Ovary (tissue), 9 donors: ENCODE data around the gene CGB7. TPM values are rescaled to one million over a fixed set of nuclear protein-coding genes. Genes with fewer than 3 reads are reported as not detected.
"Not testable (repeated sequence)": the region's sequence is repeated elsewhere in the genome, so short reads cannot be mapped to it uniquely, and the experiment has no call there.

Experiments
- DNase-seq, 5 donors: peaks; one replicate each; pipeline ENCODE4 v3.0.0-alpha.2; 2019 to 2020
- H3K27ac ChIP-seq, 2 donors: fragments of 200-600 bp; one replicate each; pipeline versions ENCODE4 v1.5.1 to v1.8.0; 2019 to 2022
- H3K27me3 ChIP-seq: fragments of 200-600 bp; one replicate; pipeline ENCODE4 v1.8.0; 2022
- H3K36me3 ChIP-seq: fragments of 200-600 bp; sonication (generic); one replicate; pipeline ENCODE4 v1.5.1; 2019
- H3K4me1 ChIP-seq: one replicate; pipeline ENCODE4 v1.8.1; 2013; ENCODE audit warnings: mild to moderate bottlenecking, moderate library complexity; ENCODE audit not compliant: insufficient read depth
- H3K4me3 ChIP-seq: fragments of 200-600 bp; sonication (generic); one replicate; pipeline ENCODE4 v1.5.1; 2017
- H3K9me3 ChIP-seq, 2 donors: fragments of 200-600 bp in 1 of 2; sonication (generic) in 1 of 2; one replicate each; pipeline versions ENCODE4 v1.5.1 to v1.8.1; 2013 to 2019; ENCODE audit warnings: mild to moderate bottlenecking in 1 of 2, moderate library complexity in 1 of 2
- EP300 ChIP-seq: sonication (generic); formaldehyde crosslinking; IDR thresholded peaks from one replicate; pipeline ENCODE4 v1.6.1; 2017; ENCODE audit warnings: antibody characterized with exemption
- POLR2A ChIP-seq: fragments of 450-650 bp; IDR thresholded peaks from one replicate; pipeline ENCODE4 v1.6.1; 2017; ENCODE audit warnings: antibody characterized with exemption, mild to moderate bottlenecking, moderate library complexity
- WGBS, 3 donors: extraction: QIAGEN DNeasy Blood & Tissue Kit in 1 of 3; methylation state at CpG; one replicate each; pipeline versions ENCODE4 v1.1.5 to v1.1.7; 2013 to 2017; 5-methylcytosine and 5-hydroxymethylcytosine counted together
- intact Hi-C, 4 donors: fragments of 100-400 bp; cut with DNase I; formaldehyde crosslinking; loops; one replicate each; pipeline versions ENCODE4 v1.11.0 to v1.15.1; 2022 to 2023
- polyA plus RNA-seq, 2 donors: library from polyadenylated mRNA; stranded (reverse); fragments of 200-250 nt in 1 of 2; fragments of 350-450 nt in 1 of 2; fragmentation: Illumina TruSeq in 1 of 2; extraction: RNeasy Lipid Tissue Mini Kit (QIAGEN cat#74804) in 1 of 2; gene quantifications; one replicate each; pipeline ENCODE4 v1.2.3, GENCODE V29; 2013 to 2014
- total RNA-seq, 7 donors: library from RNA; depleted of rRNA in 2 of 7; stranded (reverse); fragments of >200 nt in 2 of 7; fragmentation: NEBNext Ultra II Directional in 3 of 7; extraction: Animal tissue kit (Norgen Biotek cat#: 25700) in 3 of 7; gene quantifications; one replicate each; pipeline versions ENCODE4 v1.1.0 to v1.2.4, GENCODE V29; 2016 to 2023
- TF ChIP-seq, protein P1 (sequence below), 3 donors: fragments of 450-650 bp in 2 of 3; fragments of 200-600 bp in 1 of 3; IDR thresholded peaks; one replicate each; pipeline versions ENCODE4 v1.5.1 to v1.8.0; 2016 to 2022; ENCODE audit warnings: antibody characterized with exemption in 3 of 3, mild to moderate bottlenecking in 1 of 3
- donor health status: DM: no; HTN: no; CAD: no; lungs with moderate emphysema.
- donor health status: DM: no; HTN: no; CAD: no.
- donor health status: Bipolar disorder and iron deficiency.
- donor health status: DM: yes; HTN: yes; CAD: no.
- donor health status: DM: no; HTN: no; CAD: no.
- donor health status: DM: yes; HTN: yes; CAD: no.

Gene CGB7
- total and polyA plus RNA-seq, 9 donors, result 0.15 TPM; not detected in 8

DNA sequence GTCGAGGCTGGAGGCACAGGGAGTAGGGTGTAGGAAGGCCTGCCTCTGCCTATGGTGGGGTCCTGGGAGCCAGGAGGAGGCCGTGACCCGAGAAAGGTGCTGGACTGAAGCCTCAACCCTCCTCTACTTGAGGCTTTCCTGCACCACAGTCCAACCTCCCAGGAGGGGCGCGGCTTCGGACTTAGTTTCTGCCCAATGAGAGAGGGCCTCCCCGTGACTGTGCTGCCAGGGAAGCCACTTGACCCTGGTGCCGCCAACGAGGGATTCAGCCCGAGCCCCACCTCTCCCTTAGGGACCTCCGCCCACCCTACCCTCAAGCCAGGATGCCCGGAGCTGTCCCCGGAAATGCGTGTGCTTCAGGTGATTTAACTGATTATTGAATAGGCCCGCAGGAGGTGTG lies 33.3 kb downstream of the CGB7 start, which contains the start of gene CGB3:
TSS of gene CGB3 (minus strand) at position 101 of the 400 bp plus-strand sequence. CDS start 362 bp downstream, outside the sequence.
- H3K36me3 ChIP-seq, H3K27ac ChIP-seq, intact Hi-C loops, DNase-seq, H3K4me3 ChIP-seq, H3K4me1 ChIP-seq, H3K27me3 ChIP-seq, H3K9me3 ChIP-seq: not testable (repeated sequence)
- WGBS, 3 donors, result 63 to 79% (median 67%) methylated on average over 7 to 12 of the region's 15 CpGs

DNA sequence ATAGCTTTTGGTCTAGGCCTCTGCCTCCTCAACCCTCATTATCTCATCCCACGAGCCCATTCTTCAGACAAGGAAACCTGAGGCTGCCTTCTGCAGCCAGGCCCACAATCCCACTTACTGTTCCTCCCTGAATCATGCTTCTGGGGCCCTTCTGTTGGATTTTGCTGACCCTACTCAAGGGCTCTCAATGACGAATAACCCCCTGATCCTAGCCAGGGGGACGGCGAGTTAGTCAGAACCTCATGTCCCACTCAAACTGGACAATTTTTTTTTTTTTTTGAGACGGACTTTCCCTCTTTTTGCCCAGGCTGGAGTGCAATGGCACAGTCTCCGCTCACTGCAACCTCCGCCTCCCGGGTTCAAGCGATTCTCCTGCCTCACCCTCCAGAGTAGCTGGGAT lies 35.4 kb downstream of the CGB7 start:
- no peak overlapping the region for H3K27ac ChIP-seq
- TF ChIP-seq, protein P1, sequence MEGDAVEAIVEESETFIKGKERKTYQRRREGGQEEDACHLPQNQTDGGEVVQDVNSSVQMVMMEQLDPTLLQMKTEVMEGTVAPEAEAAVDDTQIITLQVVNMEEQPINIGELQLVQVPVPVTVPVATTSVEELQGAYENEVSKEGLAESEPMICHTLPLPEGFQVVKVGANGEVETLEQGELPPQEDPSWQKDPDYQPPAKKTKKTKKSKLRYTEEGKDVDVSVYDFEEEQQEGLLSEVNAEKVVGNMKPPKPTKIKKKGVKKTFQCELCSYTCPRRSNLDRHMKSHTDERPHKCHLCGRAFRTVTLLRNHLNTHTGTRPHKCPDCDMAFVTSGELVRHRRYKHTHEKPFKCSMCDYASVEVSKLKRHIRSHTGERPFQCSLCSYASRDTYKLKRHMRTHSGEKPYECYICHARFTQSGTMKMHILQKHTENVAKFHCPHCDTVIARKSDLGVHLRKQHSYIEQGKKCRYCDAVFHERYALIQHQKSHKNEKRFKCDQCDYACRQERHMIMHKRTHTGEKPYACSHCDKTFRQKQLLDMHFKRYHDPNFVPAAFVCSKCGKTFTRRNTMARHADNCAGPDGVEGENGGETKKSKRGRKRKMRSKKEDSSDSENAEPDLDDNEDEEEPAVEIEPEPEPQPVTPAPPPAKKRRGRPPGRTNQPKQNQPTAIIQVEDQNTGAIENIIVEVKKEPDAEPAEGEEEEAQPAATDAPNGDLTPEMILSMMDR (IDR thresholded peaks at IDR 0.05), result no peak
- no peak for TF ChIP-seq POLR2A
- TF ChIP-seq EP300, result no peak
- no peak overlapping the region for H3K4me3 ChIP-seq
- DNase-seq, result no peak
- peaks cover 7% of the 10 kb centered on the region for H3K4me1 ChIP-seq
- H3K9me3 ChIP-seq, result no peaks in the 10 kb centered on the region
- H3K36me3 ChIP-seq, result no peaks in the 10 kb centered on the region
- WGBS, 3 donors, result 87 to 92% (median 90%) methylated on average over 9 of the region's 9 CpGs
- no peaks in the 10 kb centered on the region for H3K27me3 ChIP-seq
- intact Hi-C loops, result no loop called here

DNA sequence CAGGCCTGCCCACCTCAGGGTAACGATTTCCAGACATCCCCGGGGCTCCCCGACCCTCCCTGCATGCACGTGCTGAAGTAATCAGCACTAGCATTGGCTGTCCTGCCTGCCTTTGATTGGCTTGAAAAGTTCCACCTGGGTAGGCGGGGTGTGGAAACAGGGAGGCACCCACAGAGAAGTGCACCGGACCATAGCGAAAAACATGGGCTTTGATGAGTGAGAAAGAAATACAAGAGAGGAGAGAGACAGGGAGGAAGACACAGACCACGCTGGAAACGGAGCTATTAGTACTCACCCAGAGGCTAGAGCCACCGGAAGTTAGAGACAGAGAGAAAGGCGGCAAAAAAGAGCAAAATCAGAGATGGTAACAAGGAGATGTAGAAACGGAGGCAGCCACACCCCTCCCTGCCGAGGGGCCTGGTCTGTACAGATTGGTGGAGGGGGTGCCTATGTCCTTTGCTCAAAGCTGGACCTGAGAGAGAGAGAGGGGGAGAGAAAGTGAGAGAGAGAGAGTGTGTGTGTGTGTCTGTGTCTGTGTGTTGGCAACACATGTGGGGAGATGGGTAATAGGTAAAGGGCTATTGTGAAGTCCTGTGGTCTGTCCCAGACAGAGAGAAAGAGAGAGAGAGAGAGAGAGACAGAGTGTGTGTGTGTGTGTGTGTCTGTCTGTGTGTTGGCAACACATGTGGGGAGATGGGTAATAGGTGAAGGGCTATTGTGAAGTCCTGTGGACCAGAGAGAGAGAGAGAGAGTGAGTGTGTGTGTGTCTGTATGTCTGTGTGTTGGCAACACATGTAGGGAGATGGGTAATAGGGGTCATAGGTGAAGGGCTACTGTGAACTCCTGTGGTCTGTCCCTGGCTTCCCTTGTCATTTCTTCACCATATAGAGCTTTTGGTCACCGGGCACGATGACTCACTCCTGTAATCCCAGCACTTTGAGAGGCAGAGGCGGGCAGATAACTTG lies 36.3 kb downstream of the CGB7 start:
- Histone ChIP-seq H3K27ac (no peak overlapping the region), H3K9me3 (no peaks in the 10 kb centered on the region), H3K27me3 (no peaks in the 10 kb centered on the region), H3K4me1 (peaks cover 7% of the 10 kb centered on the region), H3K4me3 (no peak overlapping the region), H3K36me3 (no peaks in the 10 kb centered on the region)
- intact Hi-C loops, result no loop called here
- TF ChIP-seq POLR2A (no peak), EP300 (no peak)
- TF ChIP-seq, protein P1 (IDR thresholded peaks at IDR 0.05), result no peak
- whole genome bisulfite sequencing, 3 donors, result 27 to 33% (median 29%) methylated on average over 16 of the region's 16 CpGs
- no peak for DNase-seq

DNA sequence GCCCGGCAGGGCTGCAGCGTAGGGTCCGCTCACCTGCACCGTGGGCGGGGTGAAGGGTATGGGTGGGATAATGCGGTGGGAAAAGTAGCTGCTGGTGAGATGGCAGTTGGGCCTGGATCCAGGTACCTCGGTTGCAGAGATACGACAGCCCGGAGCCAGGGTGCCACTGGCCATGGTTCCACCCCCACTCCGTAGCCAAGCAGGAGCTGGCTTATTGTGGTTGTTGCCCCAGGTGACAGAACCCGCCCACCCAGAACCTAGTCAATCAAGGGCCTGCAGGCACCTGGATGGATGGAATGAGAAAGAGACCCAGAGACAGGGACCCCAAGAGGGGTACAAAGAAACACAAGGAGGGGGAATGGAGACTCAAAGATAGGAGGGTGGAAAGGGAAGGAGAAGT lies 37.2 kb downstream of the CGB7 start:
- WGBS, 3 donors, result 69 to 79% (median 73%) methylated on average over 11 of the region's 11 CpGs
- intact Hi-C loops, result no loop called here
- H3K4me3 ChIP-seq, result no peak overlapping the region
- no peaks in the 10 kb centered on the region for H3K9me3 ChIP-seq
- TF ChIP-seq POLR2A (no peak), EP300 (no peak)
- TF ChIP-seq, protein P1 (IDR thresholded peaks at IDR 0.05), result no peak
- no peaks in the 10 kb centered on the region for H3K27me3 ChIP-seq
- no peaks in the 10 kb centered on the region for H3K36me3 ChIP-seq
- peaks cover 7% of the 10 kb centered on the region for H3K4me1 ChIP-seq
- no peak for DNase-seq
- H3K27ac ChIP-seq, result no peak overlapping the region
